Tibial nerve (tissue), 4 donors: ENCODE measurements around the gene ENTR1.

Source experiments
- EP300 ChIP-seq, 2 donors: sonication (generic); formaldehyde crosslinking; IDR thresholded peaks; one replicate each; pipeline ENCODE4 v1.6.1; 2017; ENCODE audit warnings: antibody characterized with exemption in 2 of 2, mild to moderate bottlenecking in 1 of 2
- POLR2A ChIP-seq, 2 donors: fragments of 450-650 bp; IDR thresholded peaks; one replicate each; pipeline ENCODE4 v1.6.1; 2017; ENCODE audit warnings: antibody characterized with exemption in 2 of 2, mild to moderate bottlenecking in 2 of 2, moderate library complexity in 2 of 2
- TF ChIP-seq, protein P1 (sequence below), 5 experiments: fragments of 200-600 bp in 3 of 5; fragments of 450-650 bp in 2 of 5; sonication (generic) in 3 of 5; IDR thresholded peaks; one replicate each; pipeline ENCODE4 v1.5.1; 2016 to 2019; ENCODE audit warnings: antibody characterized with exemption in 5 of 5, mild to moderate bottlenecking in 3 of 5, moderate library complexity in 2 of 5

DNA sequence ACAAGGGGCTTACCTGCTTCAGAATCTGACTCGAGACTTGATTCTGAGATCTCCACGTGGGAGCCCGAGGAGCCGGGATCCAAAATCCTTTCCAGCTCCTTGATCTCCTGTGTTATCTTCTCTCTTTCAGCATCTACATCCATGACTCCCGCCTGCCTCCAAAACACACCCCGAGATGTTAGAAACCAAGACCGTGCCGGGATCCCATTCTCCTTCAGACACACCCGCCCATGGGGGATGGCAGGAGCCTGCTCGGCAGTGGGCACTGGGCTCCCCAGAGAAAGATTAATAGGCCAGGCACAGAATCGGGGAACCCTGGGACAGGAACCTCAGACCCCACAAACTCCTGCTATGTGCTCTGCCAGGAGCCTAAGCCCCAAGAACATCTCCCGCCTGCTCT, 12.1 kb downstream of the ENTR1 start:
- TF ChIP-seq POLR2A (IDR thresholded peaks at IDR 0.05) (no peak), EP300 (IDR thresholded peaks at IDR 0.05) (no peak)
- TF ChIP-seq, protein P1, sequence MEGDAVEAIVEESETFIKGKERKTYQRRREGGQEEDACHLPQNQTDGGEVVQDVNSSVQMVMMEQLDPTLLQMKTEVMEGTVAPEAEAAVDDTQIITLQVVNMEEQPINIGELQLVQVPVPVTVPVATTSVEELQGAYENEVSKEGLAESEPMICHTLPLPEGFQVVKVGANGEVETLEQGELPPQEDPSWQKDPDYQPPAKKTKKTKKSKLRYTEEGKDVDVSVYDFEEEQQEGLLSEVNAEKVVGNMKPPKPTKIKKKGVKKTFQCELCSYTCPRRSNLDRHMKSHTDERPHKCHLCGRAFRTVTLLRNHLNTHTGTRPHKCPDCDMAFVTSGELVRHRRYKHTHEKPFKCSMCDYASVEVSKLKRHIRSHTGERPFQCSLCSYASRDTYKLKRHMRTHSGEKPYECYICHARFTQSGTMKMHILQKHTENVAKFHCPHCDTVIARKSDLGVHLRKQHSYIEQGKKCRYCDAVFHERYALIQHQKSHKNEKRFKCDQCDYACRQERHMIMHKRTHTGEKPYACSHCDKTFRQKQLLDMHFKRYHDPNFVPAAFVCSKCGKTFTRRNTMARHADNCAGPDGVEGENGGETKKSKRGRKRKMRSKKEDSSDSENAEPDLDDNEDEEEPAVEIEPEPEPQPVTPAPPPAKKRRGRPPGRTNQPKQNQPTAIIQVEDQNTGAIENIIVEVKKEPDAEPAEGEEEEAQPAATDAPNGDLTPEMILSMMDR (IDR thresholded peaks at IDR 0.05): no peak
